BJ (cell line): ENCODE data around the gene OMP. TPM values are rescaled to one million over a fixed set of nuclear protein-coding genes. Genes with fewer than 3 reads are reported as not detected.

Experiments used
- CTCF ChIA-PET: fragments of 350-600 bp; formaldehyde crosslinking; extraction: SDS; loops from one replicate; lab custom pipeline; 2021; ENCODE audit warnings: antibody characterized with exemption, inconsistent platforms; lab: Yijun Ruan, JAX
- POLR2A ChIA-PET: fragments of 300-600 bp; sonication (Branson Sonifier 250); formaldehyde crosslinking; extraction: SDS; loops from one replicate; lab custom pipeline; 2021; ENCODE audit warnings: antibody characterized with exemption; lab: Charles Lee
- DNase-seq: peaks from one replicate; pipeline ENCODE4 v3.0.0-alpha.2; 2011; ENCODE audit warnings: low read depth
- H3K27me3 ChIP-seq: 2 replicates; pipeline ENCODE4 v1.6.0; 2011; ENCODE audit warnings: low read length; ENCODE audit not compliant: control insufficient read depth, insufficient read depth
- H3K36me3 ChIP-seq: 2 replicates; pipeline ENCODE4 v1.5.1; 2011; ENCODE audit warnings: low read length; ENCODE audit not compliant: control insufficient read depth, insufficient read depth
- H3K4me3 ChIP-seq: 2 replicates; pipeline ENCODE4 v1.5.1; 2011; ENCODE audit warnings: low read depth, mild to moderate bottlenecking, control low read depth, low read length
- CTCF ChIP-seq: IDR thresholded peaks from 2 replicates; pipeline ENCODE4 v1.5.1; 2011; ENCODE audit warnings: low read depth, mild to moderate bottlenecking, control low read depth, inconsistent platforms, low read length, moderate library complexity; ENCODE audit not compliant: insufficient read depth
- polyA plus RNA-seq: library from polyadenylated mRNA; depleted of rRNA; stranded (reverse); fragments of >200 nt; gene quantifications from 2 replicates; pipeline ENCODE4 v1.2.3, GENCODE V29; 2011

The OMP gene
- polyA plus RNA-seq, 1 experiment: not detected

GRCh38 chr11:77115956-77116355, 13.3 kb downstream of the OMP start:
- ChIA-PET CTCF (interaction anchor here (0.7 to 10.1 kb wide), 4 partner anchors 10 to 68 kb away, joined by 3 to 71 read pairs (median 42); partner anchors contain the start of gene MYO7A), POLR2A (no interaction called here)
- TF ChIP-seq CTCF: no peak
- Histone ChIP-seq H3K4me3 (no peak overlapping the region), H3K36me3 (peaks cover 12% of the 10 kb centered on the region), H3K27me3 (no peaks in the 10 kb centered on the region)
- no peak for DNase-seq

- CTCF ChIA-PET: interaction anchor here (0.9 to 10.1 kb wide), 3 partner anchors 10 to 431 kb away, joined by 3 to 71 read pairs (median 3); partner anchors contain the start of gene MYO7A
- Histone ChIP-seq H3K36me3 (peaks cover 15% of the 10 kb centered on the region), H3K4me3 (no peak overlapping the region), H3K27me3 (no peaks in the 10 kb centered on the region)
- DNase-seq: no peak
- POLR2A ChIA-PET: no interaction called here
- TF ChIP-seq CTCF: no peak
Measured at GRCh38 chr11:77117492-77117891, 14.9 kb downstream of the OMP start.

GRCh38 chr11:77118086-77118485, 15.4 kb downstream of the OMP start:
- Histone ChIP-seq H3K36me3 (peaks cover 20% of the 10 kb centered on the region), H3K4me3 (no peak overlapping the region), H3K27me3 (no peaks in the 10 kb centered on the region)
- TF ChIP-seq CTCF: no peak
- DNase-seq: no peak
- POLR2A ChIA-PET: no interaction called here
- CTCF ChIA-PET: interaction anchor here (10.1 kb wide), 1 partner anchor 9 kb away, joined by 71 read pairs; the partner anchor contains the start of gene MYO7A

GRCh38 chr11:77118971-77119370, 16.3 kb downstream of the OMP start:
- CTCF ChIA-PET: interaction anchor here (10.1 kb wide), 1 partner anchor 8 kb away, joined by 71 read pairs; the partner anchor contains the start of gene MYO7A

GRCh38 chr11:77119531-77119936, 16.9 kb downstream of the OMP start:
- DNase-seq: no peak
- TF ChIP-seq CTCF: no peak
- ChIA-PET POLR2A (no interaction called here), CTCF (no interaction called here)
- no peaks in the 10 kb centered on the region for H3K27me3 ChIP-seq
- H3K4me3 ChIP-seq: no peak overlapping the region
- H3K36me3 ChIP-seq: peaks cover 20% of the 10 kb centered on the region

More at GRCh38 chr11:77118971-77119370, 16.3 kb downstream of the OMP start:
- H3K36me3 ChIP-seq: peaks cover 22% of the 10 kb centered on the region
- no peak overlapping the region for H3K4me3 ChIP-seq
- TF ChIP-seq CTCF: no peak
- POLR2A ChIA-PET: no interaction called here
- no peaks in the 10 kb centered on the region for H3K27me3 ChIP-seq
- no peak for DNase-seq
